ENCODE results near the gene SLC35A1. TPM values are rescaled to one million over a fixed set of nuclear protein-coding genes. Genes with fewer than 3 reads are reported as not detected.

The SLC35A1 gene
- total RNA-seq, 1 donor from 2014 or later: 19.4 TPM

DNA sequence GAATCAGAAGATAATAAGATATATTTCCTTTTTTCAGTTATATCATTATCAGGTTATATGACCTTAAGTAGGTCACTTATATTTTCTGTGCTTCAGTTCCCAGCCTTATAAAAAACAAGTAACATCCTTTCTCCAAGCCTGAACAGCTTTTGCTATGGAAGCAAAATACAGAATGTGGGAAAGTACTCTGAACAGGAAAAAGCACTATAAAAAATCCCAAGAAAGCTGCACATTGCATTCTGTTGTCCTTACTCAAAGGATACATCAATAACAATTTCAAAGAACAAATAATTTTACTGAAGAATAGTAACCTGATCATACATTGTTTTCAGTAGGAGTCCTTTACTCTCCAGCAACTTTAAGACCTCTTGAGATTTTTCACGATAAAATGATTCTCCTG is 56.4 kb downstream of the SLC35A1 start:
- peaks cover 15% of the 10 kb centered on the region for H3K36me3 Mint-ChIP-seq
- no peaks in the 10 kb centered on the region for H3K9me3 Mint-ChIP-seq
- H3K4me3 Mint-ChIP-seq: no peak overlapping the region
- TF ChIP-seq, protein P1, sequence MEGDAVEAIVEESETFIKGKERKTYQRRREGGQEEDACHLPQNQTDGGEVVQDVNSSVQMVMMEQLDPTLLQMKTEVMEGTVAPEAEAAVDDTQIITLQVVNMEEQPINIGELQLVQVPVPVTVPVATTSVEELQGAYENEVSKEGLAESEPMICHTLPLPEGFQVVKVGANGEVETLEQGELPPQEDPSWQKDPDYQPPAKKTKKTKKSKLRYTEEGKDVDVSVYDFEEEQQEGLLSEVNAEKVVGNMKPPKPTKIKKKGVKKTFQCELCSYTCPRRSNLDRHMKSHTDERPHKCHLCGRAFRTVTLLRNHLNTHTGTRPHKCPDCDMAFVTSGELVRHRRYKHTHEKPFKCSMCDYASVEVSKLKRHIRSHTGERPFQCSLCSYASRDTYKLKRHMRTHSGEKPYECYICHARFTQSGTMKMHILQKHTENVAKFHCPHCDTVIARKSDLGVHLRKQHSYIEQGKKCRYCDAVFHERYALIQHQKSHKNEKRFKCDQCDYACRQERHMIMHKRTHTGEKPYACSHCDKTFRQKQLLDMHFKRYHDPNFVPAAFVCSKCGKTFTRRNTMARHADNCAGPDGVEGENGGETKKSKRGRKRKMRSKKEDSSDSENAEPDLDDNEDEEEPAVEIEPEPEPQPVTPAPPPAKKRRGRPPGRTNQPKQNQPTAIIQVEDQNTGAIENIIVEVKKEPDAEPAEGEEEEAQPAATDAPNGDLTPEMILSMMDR (conservative IDR thresholded peaks at IDR 0.05): no peak
- no peaks in the 10 kb centered on the region for H3K4me1 Mint-ChIP-seq (ENCODE audit: unreplicated experiment)
- no peak overlapping the region for H3K27ac Mint-ChIP-seq
- no peaks in the 10 kb centered on the region for H3K27me3 Mint-ChIP-seq
- no peak for DNase-seq (ENCODE audit: extremely low spot score, unreplicated experiment)

DNA sequence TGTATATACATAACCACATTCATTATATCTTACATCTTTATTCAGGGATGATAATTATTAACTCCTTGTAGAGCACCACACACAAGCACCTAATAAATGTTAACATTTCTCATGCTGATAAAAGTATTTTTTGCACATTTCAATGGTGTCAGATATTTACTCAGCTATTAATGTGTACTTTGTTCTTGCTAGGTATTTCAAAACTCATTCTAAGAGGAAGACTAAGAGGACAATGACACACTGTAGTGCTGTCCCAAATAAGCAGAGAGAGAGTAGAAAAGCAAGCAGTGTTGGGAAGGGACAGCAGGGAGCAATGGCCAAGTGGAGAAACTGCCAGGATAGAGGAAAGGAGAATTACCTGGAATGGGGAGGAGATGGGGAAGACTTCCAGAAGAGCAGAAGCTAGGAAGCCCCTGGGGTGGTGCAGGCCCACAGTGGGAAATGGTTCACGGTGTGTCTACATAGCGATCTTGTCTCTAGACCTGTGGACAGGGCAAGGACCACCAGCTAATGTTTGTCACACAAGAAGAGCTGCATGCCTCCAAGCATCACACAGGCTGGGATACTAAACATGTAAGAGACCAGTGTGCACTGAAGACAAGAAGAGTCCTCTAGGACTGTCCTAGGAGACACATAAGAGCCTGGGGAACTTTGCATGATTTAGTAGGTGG is 61.7 kb downstream of the SLC35A1 start:
- H3K27me3 Mint-ChIP-seq: no peaks in the 10 kb centered on the region
- H3K36me3 Mint-ChIP-seq: peaks cover 18% of the 10 kb centered on the region
- H3K27ac Mint-ChIP-seq: no peak overlapping the region

DNA sequence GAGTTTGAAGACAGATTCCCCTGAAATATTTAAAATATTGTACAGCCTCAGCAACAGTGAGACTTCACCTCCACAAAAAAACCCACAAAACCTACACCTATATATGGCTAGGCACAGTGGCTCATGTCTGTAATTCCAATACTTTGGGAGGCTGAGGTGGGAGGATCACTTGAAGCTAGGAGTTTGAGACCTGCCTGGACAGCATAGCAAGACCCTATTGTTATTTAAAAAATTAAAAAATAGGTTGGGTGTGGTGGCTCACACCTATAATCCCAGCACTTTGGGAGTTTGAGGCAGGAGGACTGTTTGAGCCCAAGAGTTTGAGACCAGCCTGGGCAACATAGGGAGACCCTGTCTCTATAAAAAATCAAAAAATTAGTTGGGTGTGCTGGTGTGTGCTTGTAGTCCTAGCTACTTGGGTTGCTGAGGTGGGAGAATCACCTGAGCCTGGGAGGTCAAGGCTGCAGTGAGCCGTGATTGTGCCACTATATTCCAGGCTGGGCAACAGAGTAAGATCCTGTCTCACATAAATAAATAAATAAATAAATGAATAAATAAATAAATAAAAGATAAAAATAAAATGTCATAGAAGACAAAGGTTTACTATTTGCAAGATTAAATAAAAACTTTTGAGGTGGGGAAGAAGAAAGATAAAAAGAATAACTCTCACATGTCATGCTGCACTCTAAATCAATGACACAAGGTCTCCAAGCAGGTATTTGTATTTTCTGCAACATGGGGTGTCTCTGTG is 65.9 kb downstream of the SLC35A1 start:
- H3K9me3 Mint-ChIP-seq: no peaks in the 10 kb centered on the region
- no peak for DNase-seq (ENCODE audit: extremely low spot score, unreplicated experiment)
- H3K4me3 Mint-ChIP-seq: no peak overlapping the region
- no peak overlapping the region for H3K27ac Mint-ChIP-seq
- H3K36me3 Mint-ChIP-seq: peaks cover 31% of the 10 kb centered on the region
- no peaks in the 10 kb centered on the region for H3K4me1 Mint-ChIP-seq (ENCODE audit: unreplicated experiment)
- TF ChIP-seq, protein P1 (conservative IDR thresholded peaks at IDR 0.05): no peak
- H3K27me3 Mint-ChIP-seq: no peaks in the 10 kb centered on the region

More for the DNA sequence above, 61.7 kb downstream of the SLC35A1 start:
- no peaks in the 10 kb centered on the region for H3K4me1 Mint-ChIP-seq (ENCODE audit: unreplicated experiment)
- no peaks in the 10 kb centered on the region for H3K9me3 Mint-ChIP-seq
- TF ChIP-seq, protein P1 (conservative IDR thresholded peaks at IDR 0.05): no peak
- DNase-seq (ENCODE audit: extremely low spot score, unreplicated experiment): no peak
- no peak overlapping the region for H3K4me3 Mint-ChIP-seq

DNA sequence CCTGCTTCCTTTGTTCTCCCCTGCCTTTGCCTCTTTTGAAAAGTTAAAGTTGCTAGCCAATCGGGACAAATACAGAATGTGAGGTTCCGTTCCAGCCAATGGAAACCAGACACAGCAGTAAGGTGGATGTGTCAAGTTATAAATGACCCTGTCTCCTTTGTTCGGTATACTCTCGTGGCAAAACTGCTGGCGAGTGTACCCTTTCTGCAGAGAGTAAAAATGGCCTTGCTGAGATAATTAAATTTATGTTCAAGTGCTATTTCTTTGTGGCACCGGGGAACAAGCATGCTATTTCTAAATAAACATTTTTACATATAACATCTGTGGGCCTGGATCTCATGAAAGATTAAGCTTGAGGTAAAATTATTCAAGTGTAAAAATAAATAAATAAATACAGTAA is 66.8 kb downstream of the SLC35A1 start:
- TF ChIP-seq, protein P1 (conservative IDR thresholded peaks at IDR 0.05): no peak
- Mint-ChIP-seq H3K9me3 (no peaks in the 10 kb centered on the region), H3K27ac (no peak overlapping the region)

DNA sequence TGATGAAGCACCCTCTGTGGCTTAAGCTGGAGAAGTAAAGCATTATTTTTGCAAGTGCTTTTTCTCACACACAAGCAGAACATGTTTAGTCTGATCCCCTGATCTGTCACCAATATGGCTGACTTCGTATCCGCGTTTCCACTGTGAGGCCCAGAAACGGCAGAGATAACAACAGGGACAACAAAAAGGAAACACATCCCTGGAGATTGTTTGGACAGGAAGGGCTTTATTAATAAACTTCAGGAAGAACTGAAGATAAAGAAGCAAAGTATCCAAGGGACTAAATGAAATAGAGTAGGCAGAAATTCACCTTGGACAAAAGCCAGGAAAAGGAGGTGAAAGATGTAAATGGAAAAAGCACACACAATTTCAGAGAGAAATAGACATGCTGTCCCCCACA is 67.8 kb downstream of the SLC35A1 start:
- H3K9me3 Mint-ChIP-seq: no peaks in the 10 kb centered on the region
- H3K4me3 Mint-ChIP-seq: no peak overlapping the region
- peaks cover 25% of the 10 kb centered on the region for H3K36me3 Mint-ChIP-seq
- H3K27me3 Mint-ChIP-seq: no peaks in the 10 kb centered on the region
- TF ChIP-seq, protein P1 (conservative IDR thresholded peaks at IDR 0.05): no peak
- H3K4me1 Mint-ChIP-seq (ENCODE audit: unreplicated experiment): no peaks in the 10 kb centered on the region
- DNase-seq (ENCODE audit: extremely low spot score, unreplicated experiment): no peak
- no peak overlapping the region for H3K27ac Mint-ChIP-seq

More for the DNA sequence above, 66.8 kb downstream of the SLC35A1 start:
- H3K36me3 Mint-ChIP-seq: peaks cover 27% of the 10 kb centered on the region
- no peaks in the 10 kb centered on the region for H3K27me3 Mint-ChIP-seq
- no peaks in the 10 kb centered on the region for H3K4me1 Mint-ChIP-seq (ENCODE audit: unreplicated experiment)
- no peak overlapping the region for H3K4me3 Mint-ChIP-seq
- no peak for DNase-seq (ENCODE audit: extremely low spot score, unreplicated experiment)
